Activated naive CD8-positive, alpha-beta T cell treated with anti-CD3 and anti-CD28 coated beads, Interleukin-2, amount 50 U/mL, for 24 hours (primary cell): ENCODE measurements around the gene NR3C1.
A peak's percentile ranks its signal among the peaks of the same experiment; 100 is the strongest.

ENCODE experiments used
- ATAC-seq: fragments of 150-1000 bp; cut with Tn5 transposase; one replicate; pipeline ENCODE4 v1.10.0; 2021
- DNase-seq: peaks from one replicate; pipeline ENCODE4 v3.0.0; 2021
- H3K27ac Mint-ChIP-seq: one replicate; pipeline ENCODE4 v1.8.0; 2021; ENCODE audit warnings: mild to moderate bottlenecking, mixed read lengths
- H3K27me3 Mint-ChIP-seq: one replicate; pipeline ENCODE4 v1.8.0; 2021; ENCODE audit warnings: mixed read lengths
- H3K36me3 Mint-ChIP-seq: one replicate; pipeline ENCODE4 v1.8.0; 2021; ENCODE audit warnings: low read depth, mixed read lengths
- H3K4me1 Mint-ChIP-seq: one replicate; pipeline ENCODE4 v1.8.0; 2021; ENCODE audit warnings: mixed read lengths
- H3K4me3 Mint-ChIP-seq: one replicate; pipeline ENCODE4 v1.8.0; 2021; ENCODE audit warnings: mild to moderate bottlenecking, moderate library complexity, mixed read lengths
- H3K9me3 Mint-ChIP-seq: one replicate; pipeline ENCODE4 v1.8.0; 2021; ENCODE audit warnings: mixed read lengths

Gene NR3C1

DNA sequence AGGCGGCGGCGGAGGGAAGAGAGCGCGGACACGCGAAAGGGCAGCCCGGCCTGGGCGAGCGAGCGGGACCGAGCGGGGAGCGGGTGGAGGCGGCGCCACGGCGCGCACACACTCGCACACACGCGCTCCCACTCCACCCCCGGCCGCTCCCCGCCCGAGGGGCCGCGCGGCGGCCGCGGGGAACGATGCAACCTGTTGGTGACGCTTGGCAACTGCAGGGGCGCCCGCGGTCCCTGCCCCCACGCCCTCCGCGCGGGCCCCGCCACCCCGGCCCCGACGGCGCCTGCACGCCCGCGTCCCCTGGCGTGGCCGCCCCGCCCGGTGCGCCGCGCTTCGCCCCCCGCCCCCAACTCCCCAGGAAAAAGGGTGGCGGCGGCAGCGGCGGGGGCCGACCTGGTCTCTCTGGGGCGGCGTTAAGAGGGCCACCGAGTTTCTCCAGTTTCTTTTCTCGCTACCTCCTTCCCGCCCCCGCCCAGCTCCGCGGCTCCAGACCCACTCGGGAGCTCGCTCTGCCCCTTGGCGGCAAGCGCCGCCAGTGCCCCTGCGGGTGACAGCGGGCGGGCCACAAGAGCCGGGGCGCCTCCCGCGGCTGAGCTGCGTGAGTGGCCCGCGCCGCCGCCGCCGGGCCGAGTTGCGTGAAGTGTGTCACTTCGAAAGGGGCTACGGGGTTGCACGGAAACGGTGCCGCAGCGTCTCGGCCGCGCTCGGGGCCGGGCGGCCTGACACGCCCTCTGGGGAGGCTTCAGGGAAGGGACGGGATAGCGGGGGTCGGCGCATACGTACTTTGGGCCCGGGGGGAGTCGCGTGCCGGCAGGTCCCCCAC is at the start of gene NR3C1:
Gene NR3C1 (minus strand): TSS at position 94 of the 823 bp plus-strand sequence. CDS start 2,847 bp downstream, outside the sequence.
- Mint-ChIP-seq H3K36me3 (peaks cover 29% of the 10 kb centered on the region), H3K4me3 (peak within 1 kb of the TSS; percentile 91), H3K9me3 (peaks cover 9% of the 10 kb centered on the region), H3K27ac (peak within 1 kb of the TSS; percentile 98), H3K4me1 (peaks cover 50% of the 10 kb centered on the region), H3K27me3 (no peaks in the 10 kb centered on the region)
- DNase-seq (peak; percentile 83), ATAC-seq (peak; percentile 65)

- ATAC-seq, result no peak
- H3K4me1 Mint-ChIP-seq, result peaks cover 25% of the 10 kb centered on the region
- H3K9me3 Mint-ChIP-seq, result no peaks in the 10 kb centered on the region
- no peaks in the 10 kb centered on the region for H3K27me3 Mint-ChIP-seq
- no peak for DNase-seq
- no peaks in the 10 kb centered on the region for H3K36me3 Mint-ChIP-seq
- H3K27ac Mint-ChIP-seq, result no peak overlapping the region
- no peak overlapping the region for H3K4me3 Mint-ChIP-seq
Observed at GRCh38 chr5:143449772-143450171, 46.3 kb upstream of the NR3C1 start.

GRCh38 chr5:143448518-143448917 is 45.0 kb upstream of the NR3C1 start:
- no peak for ATAC-seq
- H3K36me3 Mint-ChIP-seq, result no peaks in the 10 kb centered on the region
- H3K4me1 Mint-ChIP-seq, result peaks cover 25% of the 10 kb centered on the region
- peak; percentile 30 for DNase-seq
- H3K27me3 Mint-ChIP-seq, result no peaks in the 10 kb centered on the region
- peak overlapping the region; percentile 33 for H3K27ac Mint-ChIP-seq
- no peaks in the 10 kb centered on the region for H3K9me3 Mint-ChIP-seq
- no peak overlapping the region for H3K4me3 Mint-ChIP-seq

GRCh38 chr5:143447983-143448382 is 44.5 kb upstream of the NR3C1 start:
- H3K36me3 Mint-ChIP-seq, result no peaks in the 10 kb centered on the region

GRCh38 chr5:143446535-143447226 is 43.2 kb upstream of the NR3C1 start:
- H3K27me3 Mint-ChIP-seq, result no peaks in the 10 kb centered on the region
- no peak overlapping the region for H3K4me3 Mint-ChIP-seq
- DNase-seq, result no peak
- H3K9me3 Mint-ChIP-seq, result no peaks in the 10 kb centered on the region
- H3K4me1 Mint-ChIP-seq, result peaks cover 25% of the 10 kb centered on the region
- no peaks in the 10 kb centered on the region for H3K36me3 Mint-ChIP-seq
- H3K27ac Mint-ChIP-seq, result no peak overlapping the region
- ATAC-seq, result peak; percentile 65

More at GRCh38 chr5:143447983-143448382, 44.5 kb upstream of the NR3C1 start:
- Mint-ChIP-seq H3K27me3 (no peaks in the 10 kb centered on the region), H3K4me1 (peaks cover 25% of the 10 kb centered on the region), H3K9me3 (no peaks in the 10 kb centered on the region), H3K4me3 (no peak overlapping the region), H3K27ac (peak overlapping the region; percentile 33)
- DNase-seq, result no peak
- peak; percentile 70 for ATAC-seq

GRCh38 chr5:143445776-143446175 is 42.3 kb upstream of the NR3C1 start:
- Mint-ChIP-seq H3K4me3 (no peak overlapping the region), H3K9me3 (no peaks in the 10 kb centered on the region), H3K27me3 (no peaks in the 10 kb centered on the region), H3K27ac (no peak overlapping the region), H3K4me1 (peaks cover 25% of the 10 kb centered on the region), H3K36me3 (no peaks in the 10 kb centered on the region)
- no peak for ATAC-seq
- no peak for DNase-seq

DNA sequence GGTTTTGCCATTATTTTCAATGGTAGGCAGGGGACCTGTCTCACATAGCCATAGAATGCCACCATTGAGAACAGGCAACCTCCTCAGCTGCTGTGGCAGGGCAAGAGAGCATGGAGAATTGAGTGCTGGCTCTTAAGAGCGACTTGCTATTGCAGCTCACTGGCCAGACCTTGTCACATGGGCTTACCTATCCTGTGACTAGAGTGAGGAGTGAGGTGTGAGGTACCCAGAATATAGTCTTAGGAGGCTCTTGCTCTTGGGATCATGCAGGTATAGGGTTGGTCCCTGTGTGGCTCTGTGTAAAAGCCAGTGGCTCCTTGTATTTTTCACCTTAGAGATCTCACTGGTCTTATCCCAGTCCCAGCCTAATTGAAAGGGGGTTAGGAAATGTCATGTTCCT is 39.8 kb upstream of the NR3C1 start:
- H3K36me3 Mint-ChIP-seq, result no peaks in the 10 kb centered on the region
- no peak overlapping the region for H3K4me3 Mint-ChIP-seq
- peaks cover 23% of the 10 kb centered on the region for H3K4me1 Mint-ChIP-seq
- ATAC-seq, result no peak
- no peaks in the 10 kb centered on the region for H3K27me3 Mint-ChIP-seq
- H3K9me3 Mint-ChIP-seq, result no peaks in the 10 kb centered on the region
- no peak for DNase-seq
- no peak overlapping the region for H3K27ac Mint-ChIP-seq

DNA sequence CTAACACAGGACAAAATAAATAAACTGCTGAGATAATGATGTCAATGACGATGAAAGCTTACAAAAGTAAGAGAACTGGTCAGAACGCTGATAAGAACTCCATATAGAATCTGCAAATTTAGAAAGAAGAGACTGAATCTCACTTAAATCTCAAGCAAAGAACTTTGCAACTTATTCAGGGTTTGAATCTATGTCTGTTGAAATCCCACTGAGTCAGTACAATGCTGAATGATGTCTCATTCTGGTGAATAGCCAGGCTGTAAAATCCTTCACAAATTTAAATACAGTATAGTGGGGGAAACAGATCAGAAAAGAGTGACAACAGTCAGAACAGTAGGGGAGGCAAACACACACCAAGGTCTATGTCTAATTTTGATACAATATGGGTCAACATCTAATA is 38.9 kb upstream of the NR3C1 start:
- Mint-ChIP-seq H3K36me3 (no peaks in the 10 kb centered on the region), H3K4me3 (no peak overlapping the region), H3K27me3 (no peaks in the 10 kb centered on the region), H3K9me3 (no peaks in the 10 kb centered on the region), H3K27ac (no peak overlapping the region), H3K4me1 (peaks cover 21% of the 10 kb centered on the region)
- no peak for ATAC-seq
- no peak for DNase-seq

DNA sequence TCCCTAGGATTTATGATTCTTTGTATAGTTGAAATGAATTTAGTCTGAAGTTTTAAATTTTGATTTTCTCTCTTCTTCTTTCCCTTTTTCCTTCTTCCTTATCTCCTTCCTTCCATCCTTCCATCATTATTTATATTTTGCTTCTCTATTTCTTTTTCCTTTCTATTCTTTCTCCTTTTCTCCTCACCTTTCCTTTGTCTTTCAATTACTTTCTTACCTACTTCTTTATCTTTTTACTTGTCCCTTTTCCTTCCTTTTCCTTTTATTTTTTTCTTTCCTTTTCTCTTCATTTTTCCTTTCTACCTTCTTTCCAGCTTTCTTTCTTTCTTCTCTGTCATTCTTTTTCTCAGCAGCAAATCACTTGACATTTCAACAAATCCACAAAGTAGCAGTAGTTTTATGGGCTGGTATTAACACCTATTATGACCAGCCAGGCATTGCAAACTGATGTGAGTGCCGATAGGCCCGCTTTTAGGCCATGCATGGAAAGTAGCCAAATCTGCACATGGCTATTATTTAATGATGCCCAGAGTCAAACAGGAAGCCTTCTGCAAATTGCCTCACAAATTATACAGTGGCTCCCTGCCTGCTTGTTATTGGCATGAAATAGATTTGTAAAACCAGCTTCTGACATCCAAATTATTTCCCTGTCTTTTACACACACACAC is 37.1 kb upstream of the NR3C1 start:
- Mint-ChIP-seq H3K4me3 (no peak overlapping the region), H3K4me1 (peaks cover 28% of the 10 kb centered on the region), H3K27me3 (no peaks in the 10 kb centered on the region), H3K36me3 (no peaks in the 10 kb centered on the region), H3K9me3 (no peaks in the 10 kb centered on the region), H3K27ac (no peak overlapping the region)
- DNase-seq, result no peak
- no peak for ATAC-seq

DNA sequence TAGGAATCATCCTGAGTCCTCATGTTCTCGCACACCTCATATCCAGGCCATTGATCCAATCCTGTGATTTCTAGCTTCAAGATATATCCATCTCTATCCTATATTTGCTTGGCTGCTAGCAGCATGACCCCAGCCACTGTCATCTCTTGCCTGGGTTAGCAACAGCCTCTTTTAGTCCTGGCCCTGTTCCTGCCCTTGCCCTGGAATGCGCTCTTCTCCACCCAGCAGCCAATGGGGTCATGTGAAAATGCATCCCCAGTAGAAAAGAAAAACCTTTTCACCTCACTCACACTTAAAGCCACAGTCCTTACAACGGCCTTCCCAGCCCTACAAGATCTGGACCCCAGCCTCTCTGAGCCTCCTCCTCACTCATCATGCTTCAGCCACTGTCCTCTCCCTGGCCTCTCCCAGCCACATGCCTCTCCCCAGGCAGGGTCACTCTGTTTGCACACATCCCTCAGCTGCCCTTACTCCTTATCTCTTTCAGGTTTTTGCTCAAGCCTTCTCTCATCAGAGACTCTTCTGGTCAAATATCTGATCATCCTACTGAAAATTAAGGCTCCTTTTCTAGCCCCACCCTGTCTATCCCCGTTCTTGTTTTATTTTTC is 34.3 kb upstream of the NR3C1 start:
- no peak for ATAC-seq
- Mint-ChIP-seq H3K4me3 (no peak overlapping the region), H3K27me3 (no peaks in the 10 kb centered on the region), H3K9me3 (no peaks in the 10 kb centered on the region), H3K36me3 (no peaks in the 10 kb centered on the region), H3K4me1 (peaks cover 54% of the 10 kb centered on the region), H3K27ac (peak overlapping the region; percentile 10)
- no peak for DNase-seq

- DNase-seq (no peak), ATAC-seq (peak; percentile 87)
- Mint-ChIP-seq H3K27me3 (no peaks in the 10 kb centered on the region), H3K27ac (peak overlapping the region; percentile 79), H3K4me3 (peak overlapping the region; percentile 22), H3K36me3 (no peaks in the 10 kb centered on the region), H3K4me1 (peaks cover 63% of the 10 kb centered on the region), H3K9me3 (no peaks in the 10 kb centered on the region)
Observed at GRCh38 chr5:143436871-143437270, 33.4 kb upstream of the NR3C1 start.

DNA sequence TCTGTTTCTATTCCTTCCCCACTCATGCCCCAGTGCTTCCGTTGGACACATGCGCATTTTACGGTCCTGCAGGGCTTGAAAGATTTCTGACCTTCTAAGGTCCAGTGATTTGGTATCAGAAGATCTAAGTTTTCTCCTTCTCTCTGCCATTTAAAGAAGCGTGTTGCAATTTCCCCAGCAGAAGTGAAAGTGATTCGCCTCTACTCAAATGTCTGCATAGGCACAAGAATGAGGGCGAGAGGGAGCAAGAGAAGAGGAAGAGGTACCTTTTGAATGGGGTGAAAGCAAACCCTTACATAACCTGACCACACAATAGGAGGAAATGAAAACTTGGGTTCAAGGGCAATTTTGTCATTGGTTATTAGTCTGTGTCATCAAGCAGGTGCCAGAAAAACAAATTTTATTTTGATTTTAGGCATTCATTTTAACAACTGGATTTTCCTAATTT is 31.7 kb upstream of the NR3C1 start:
- peak overlapping the region; percentile 92 for H3K27ac Mint-ChIP-seq
- peaks cover 76% of the 10 kb centered on the region for H3K4me1 Mint-ChIP-seq
- peak overlapping the region; percentile 84 for H3K4me3 Mint-ChIP-seq
- H3K27me3 Mint-ChIP-seq, result no peaks in the 10 kb centered on the region
- ATAC-seq (peak; percentile 31), DNase-seq (peak; percentile 24)
- no peaks in the 10 kb centered on the region for H3K9me3 Mint-ChIP-seq
- H3K36me3 Mint-ChIP-seq, result no peaks in the 10 kb centered on the region

- Mint-ChIP-seq H3K27me3 (no peaks in the 10 kb centered on the region), H3K9me3 (no peaks in the 10 kb centered on the region), H3K4me1 (peaks cover 76% of the 10 kb centered on the region), H3K36me3 (no peaks in the 10 kb centered on the region), H3K4me3 (peak overlapping the region; percentile 84), H3K27ac (peak overlapping the region; percentile 92)
- ATAC-seq (peak; percentile 35), DNase-seq (peak; percentile 38)
Observed at GRCh38 chr5:143434261-143435209, 31.0 kb upstream of the NR3C1 start.
